ENCODE measurements around the gene SRPK2. TPM values are rescaled to one million over a fixed set of nuclear protein-coding genes. Genes with fewer than 3 reads are reported as not detected.

Gene SRPK2
- total and polyA plus RNA-seq, 2 of the 8 experiments (the other 6 are each of a cell fraction or from before 2014, with no cell fraction given), result 10.0 to 47.1 TPM

GRCh38 chr7:105212212-105212611, 176.5 kb downstream of the SRPK2 start:
- no peak overlapping the region for H2BK12ac ChIP-seq (ENCODE audit: low read depth, low read length)
- H2AK5ac ChIP-seq (ENCODE audit: low read depth, low read length), result no peak overlapping the region
- H3K56ac ChIP-seq (replicated peaks; ENCODE audit: insufficient read length, low read depth, low read length), result no peak overlapping the region
- FAIRE-seq (no peak), DNase-seq (ENCODE audit: low read depth in 1 of 2, low spot score in 2 of 2) (no peak)
- H3K4me2 ChIP-seq (ENCODE audit: insufficient read depth in 1 of 2, low read depth in 2 of 2, low read length in 2 of 2), result no peak overlapping the region
- H3K9ac ChIP-seq (replicated peaks in 1 of 4; ENCODE audit: extremely low read depth in 1 of 4, low read depth in 3 of 4, low read length in 3 of 4), result no peak overlapping the region
- H2BK20ac ChIP-seq (ENCODE audit: low read length), result no peak overlapping the region
- H2BK5ac ChIP-seq (ENCODE audit: low read depth, low read length), result no peak overlapping the region
- H3K4me1 ChIP-seq (replicated peaks in 1 of 4; ENCODE audit: control insufficient read depth in 3 of 4, insufficient read depth in 4 of 4, low read length in 3 of 4), result peaks cover 0 to 2% (median 0%) of the 10 kb centered on the region in 4 experiments; a peak in 2 of 7 replicates
- no peaks in the 10 kb centered on the region for H3K36me3 ChIP-seq (ENCODE audit: control insufficient read depth in 2 of 4, insufficient read depth in 4 of 4, low read length in 3 of 4)
- no peaks in the 10 kb centered on the region for H3K27me3 ChIP-seq (replicated peaks in 1 of 4; ENCODE audit: control insufficient read depth in 3 of 4, extremely low read depth in 1 of 4, insufficient read depth in 3 of 4, low read length in 3 of 4)
- H3K9me3 ChIP-seq (ENCODE audit: insufficient read depth in 2 of 2, low read depth in 1 of 2, low read length in 1 of 2), result no peaks in the 10 kb centered on the region; a peak in 1 of 4 replicates
- no peak overlapping the region for H3K4me3 ChIP-seq (ENCODE audit: extremely low read depth in 1 of 4, insufficient read depth in 2 of 4, low read depth in 3 of 4, low read length in 4 of 4)
- POLR2A ChIA-PET (ENCODE audit: partially characterized antibody), result no interaction called here
- peaks cover 3% of the 10 kb centered on the region for H3K79me1 ChIP-seq (ENCODE audit: low read depth, low read length)
- H2BK15ac ChIP-seq (ENCODE audit: low read length), result no peak overlapping the region
- no peak overlapping the region for H3K18ac ChIP-seq (ENCODE audit: extremely low read depth, low read length)
- H4K91ac ChIP-seq (replicated peaks; ENCODE audit: insufficient read length, low read length), result no peak overlapping the region
- no peak overlapping the region for H4K8ac ChIP-seq (ENCODE audit: extremely low read depth, insufficient read depth, low read length)
- CTCF ChIA-PET (ENCODE audit: partially characterized antibody), result no interaction called here
- no peak overlapping the region for H4K5ac ChIP-seq (ENCODE audit: insufficient read length, low read depth, low read length)
- H3K4ac ChIP-seq (replicated peaks; ENCODE audit: insufficient read length, low read depth, low read length), result no peak overlapping the region
- no peak overlapping the region for H3K27ac ChIP-seq (ENCODE audit: low read depth, low read length)
- H3K79me2 ChIP-seq (ENCODE audit: control insufficient read depth in 1 of 2, insufficient read depth in 2 of 2, low read length in 2 of 2), result peaks cover 0 to 78% of the 10 kb centered on the region in 2 experiments; a peak in 2 of 4 replicates
- 75% methylated on average over 1 of the region's 1 CpG; no CpG with 5 or more reads in 1 of the 2 experiments for WGBS, 2 experiments (ENCODE audit: extremely low coverage in 1 of 2, insufficient coverage in 1 of 2, insufficient read length in 1 of 2, insufficient replicate concordance in 2 of 2, low coverage in 1 of 2, low lambda C conversion rate in 2 of 2, missing lambda C conversion rate in 1 of 2)
- H4K20me1 ChIP-seq (replicated peaks in 1 of 2; ENCODE audit: control insufficient read depth in 1 of 2, insufficient read depth in 2 of 2, low read length in 2 of 2), result peaks cover 0 to 2% of the 10 kb centered on the region in 2 experiments
- no peaks in the 10 kb centered on the region for H3K23me2 ChIP-seq (ENCODE audit: low read depth, low read length)
- no peak overlapping the region for H2AFZ ChIP-seq (ENCODE audit: low read length)
- H3K14ac ChIP-seq (ENCODE audit: insufficient read length), result no peak overlapping the region
- H3K23ac ChIP-seq (ENCODE audit: insufficient read length), result no peak overlapping the region
- no peak for TF ChIP-seq ASH2L (IDR thresholded peaks at IDR 0.05; ENCODE audit: low read length)
- TF ChIP-seq HDAC6 (IDR thresholded peaks at IDR 0.05; ENCODE audit: low read depth, low read length), result no peak
- TF ChIP-seq GTF2F1 (IDR thresholded peaks at IDR 0.05; ENCODE audit: borderline replicate concordance, low read depth, low read length), result no peak
- TF ChIP-seq TBP (IDR thresholded peaks at IDR 0.05; ENCODE audit: low read depth, low read length), result no peak
- TF ChIP-seq FOSL1 (IDR thresholded peaks at IDR 0.05; ENCODE audit: insufficient read depth, low read depth, low read length), result no peak
- no peak for TF ChIP-seq TAF7 (optimal IDR thresholded peaks at IDR 0.05; ENCODE audit: borderline replicate concordance, low read depth, low read length)
- no peak for TF ChIP-seq RBBP5 (IDR thresholded peaks at IDR 0.05; ENCODE audit: borderline replicate concordance, low read depth, low read length)
- no peak overlapping the region for H2BK120ac ChIP-seq (replicated peaks; ENCODE audit: low read depth, low read length)
